SIG-M5 treated with dmso at 0.1 percent for 504 hours (cell line): Measurements from ENCODE around the gene SORBS2.

Source experiments
- DNase-seq: peaks from one replicate; lab custom pipeline; 2025; ENCODE audit not compliant: unreplicated experiment; lab: John Stamatoyannopoulos, UW

Gene SORBS2

GRCh38 chr4:185644408-185644807 lies 167.6 kb downstream of the SORBS2 start:
- DNase-seq = no peak

- no peak for DNase-seq
Measured at GRCh38 chr4:185642907-185643306, 169.1 kb downstream of the SORBS2 start.

DNA sequence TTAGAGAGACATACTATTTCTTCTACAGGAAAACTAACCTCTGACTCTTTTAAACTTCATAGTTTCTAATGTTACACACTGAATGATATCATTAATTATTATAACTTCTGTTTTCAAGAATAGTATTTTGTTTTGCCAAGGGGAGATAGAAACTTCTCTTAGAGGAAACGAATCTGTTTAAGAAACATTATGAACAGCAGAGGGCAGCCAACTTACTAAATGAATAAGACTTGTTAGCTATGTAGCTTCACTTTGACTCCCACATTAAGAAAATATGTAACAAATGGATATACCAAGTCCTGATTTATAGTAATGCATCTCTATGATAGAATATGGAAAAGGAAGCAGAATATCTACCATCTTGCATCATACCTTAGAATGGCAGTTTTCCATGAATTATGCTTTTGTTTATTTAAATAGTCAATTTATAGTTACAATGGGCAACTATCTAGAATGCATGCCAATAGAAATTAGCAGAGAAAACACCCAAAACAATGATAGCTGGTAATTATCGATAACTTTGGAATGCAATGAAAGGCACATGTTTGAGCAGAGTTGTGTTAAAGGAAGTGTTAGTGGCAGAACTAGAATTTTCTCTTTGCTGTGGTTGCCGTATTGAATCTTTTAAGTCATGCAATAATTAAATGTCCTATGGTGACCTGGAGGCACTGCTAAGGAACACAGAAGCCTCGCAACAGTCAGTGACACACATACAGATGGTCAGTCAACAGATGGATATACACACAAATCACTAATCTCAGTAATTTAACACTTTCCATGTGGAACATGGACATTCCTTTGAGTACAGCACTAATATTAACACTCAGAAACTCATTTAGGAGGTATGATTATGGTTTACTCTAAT lies 171.0 kb downstream of the SORBS2 start:
- DNase-seq = peak; percentile 63

DNA sequence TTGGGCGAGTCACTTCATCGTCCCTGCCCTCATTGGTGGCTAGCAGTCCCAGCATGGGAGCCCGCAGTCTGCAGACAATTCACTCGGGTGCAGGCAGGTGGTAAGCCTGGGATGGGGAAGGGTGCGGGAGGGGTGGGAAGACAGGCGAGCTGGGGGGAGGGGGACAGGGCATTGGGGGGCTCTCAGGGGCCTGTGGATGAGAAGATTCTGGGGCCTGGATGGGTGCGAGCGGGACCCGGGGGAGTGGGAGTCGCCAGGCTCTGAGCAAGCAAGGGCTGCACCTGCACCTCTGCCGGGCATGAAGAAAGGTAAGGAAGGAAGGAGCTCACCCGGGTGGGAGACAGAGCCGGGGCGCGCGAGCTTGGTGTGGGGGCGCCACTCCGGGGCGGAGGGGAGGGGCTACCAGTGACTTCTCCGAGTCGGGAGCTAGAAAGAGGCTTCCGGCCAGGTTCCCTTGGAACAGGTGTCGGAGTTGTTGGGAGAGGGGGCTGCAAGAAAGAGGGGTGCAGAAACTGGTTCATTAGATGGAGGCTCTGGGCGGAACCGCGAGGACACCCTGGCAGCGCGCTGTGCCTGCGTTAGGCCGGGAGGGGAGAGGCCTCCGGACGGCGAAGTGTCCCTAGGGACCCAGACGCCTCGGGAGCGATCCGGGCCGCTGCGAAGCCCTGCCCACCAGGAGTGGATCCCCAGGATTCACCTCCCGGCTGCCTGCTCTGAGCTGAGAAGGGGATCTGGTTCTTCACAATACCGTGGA lies 173.3 kb downstream of the SORBS2 start:
- DNase-seq = no peak

- DNase-seq = no peak
Measured at GRCh38 chr4:185638093-185638492, 173.9 kb downstream of the SORBS2 start.

GRCh38 chr4:185637163-185637875 lies 174.7 kb downstream of the SORBS2 start:
- no peak for DNase-seq

DNA sequence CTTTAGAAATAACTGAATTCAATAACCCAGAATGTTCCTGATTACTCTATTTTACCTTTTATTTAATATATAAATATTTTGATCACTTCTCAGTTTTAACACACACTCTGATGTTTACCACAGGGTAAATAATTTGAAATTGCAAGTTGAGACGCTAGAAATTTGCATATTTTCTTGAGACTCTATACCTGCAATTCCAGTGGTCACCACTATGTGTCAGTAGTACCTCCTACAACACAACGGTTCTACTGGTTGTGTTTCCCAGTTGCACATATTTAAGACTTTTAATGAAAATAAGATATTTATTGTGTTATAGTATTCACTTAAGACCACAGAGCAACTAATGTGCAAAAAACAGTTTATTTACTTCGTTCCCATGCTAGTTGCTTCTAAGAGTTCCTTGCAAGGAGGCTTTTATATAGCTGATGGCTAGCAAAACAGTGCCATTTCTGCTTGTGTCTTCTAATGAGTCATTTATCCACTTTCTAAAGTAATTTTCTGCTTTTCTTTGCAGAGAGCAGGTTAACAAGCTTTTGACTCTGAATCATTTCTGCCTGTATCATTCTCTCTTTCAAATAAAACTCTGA lies 177.8 kb downstream of the SORBS2 start:
- no peak for DNase-seq

GRCh38 chr4:185626798-185627197 lies 185.2 kb downstream of the SORBS2 start:
- DNase-seq = no peak

- no peak for DNase-seq
Measured at GRCh38 chr4:185625503-185625902, 186.5 kb downstream of the SORBS2 start.

GRCh38 chr4:185624259-185624589 lies 187.8 kb downstream of the SORBS2 start:
- no peak for DNase-seq

GRCh38 chr4:185623444-185624258 lies 188.3 kb downstream of the SORBS2 start:
- DNase-seq = no peak

DNA sequence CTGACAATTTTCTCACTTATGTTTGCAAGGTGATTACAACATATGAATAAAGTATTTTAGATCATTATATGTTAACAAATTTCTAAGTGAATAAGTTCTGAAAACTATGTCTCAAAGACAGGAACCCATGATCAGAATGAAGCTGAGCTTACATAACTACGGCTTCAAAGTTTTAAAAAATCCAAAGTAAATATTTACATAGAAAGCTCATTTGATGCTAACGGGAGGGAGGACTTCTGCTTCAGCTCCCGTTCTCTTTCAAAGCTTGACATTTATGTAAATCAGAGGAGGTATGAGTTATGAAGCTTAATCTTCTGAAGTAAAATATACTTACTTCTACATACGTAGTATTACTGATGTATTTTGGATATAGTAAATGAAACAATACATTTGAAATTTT lies 203.8 kb downstream of the SORBS2 start:
- DNase-seq = no peak

- no peak for DNase-seq
Measured at GRCh38 chr4:185602397-185602796, 209.6 kb downstream of the SORBS2 start.

DNA sequence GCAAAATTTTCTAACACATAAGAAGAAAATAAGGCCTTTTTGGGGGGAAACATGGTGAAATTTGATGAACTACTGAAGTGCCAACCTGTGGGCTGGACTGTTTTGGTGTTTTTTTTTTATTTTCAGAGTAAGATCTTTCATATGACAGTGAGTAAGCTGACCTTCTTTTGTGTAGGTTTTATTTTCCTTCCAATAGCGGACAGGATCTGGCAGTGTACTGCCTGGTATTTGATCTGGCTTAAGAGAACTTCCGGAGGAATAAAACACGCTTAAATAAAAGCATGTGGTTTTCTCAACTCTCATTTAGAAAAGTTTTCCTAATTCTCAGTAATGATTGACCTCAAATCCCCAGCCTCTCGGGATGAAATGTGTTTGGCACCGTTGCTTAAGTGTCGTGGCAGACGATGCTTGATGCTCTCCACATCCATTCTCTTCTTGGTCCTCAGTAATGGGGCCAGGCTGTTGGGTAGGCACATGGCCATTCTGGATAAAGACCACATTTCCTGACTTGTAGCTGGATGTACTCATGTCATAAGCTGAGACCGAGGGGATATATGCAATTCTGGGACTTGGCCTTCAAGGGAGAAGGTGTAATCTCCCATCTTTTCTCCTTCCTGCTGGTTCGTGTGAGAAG lies 211.1 kb downstream of the SORBS2 start:
- no peak for DNase-seq

DNA sequence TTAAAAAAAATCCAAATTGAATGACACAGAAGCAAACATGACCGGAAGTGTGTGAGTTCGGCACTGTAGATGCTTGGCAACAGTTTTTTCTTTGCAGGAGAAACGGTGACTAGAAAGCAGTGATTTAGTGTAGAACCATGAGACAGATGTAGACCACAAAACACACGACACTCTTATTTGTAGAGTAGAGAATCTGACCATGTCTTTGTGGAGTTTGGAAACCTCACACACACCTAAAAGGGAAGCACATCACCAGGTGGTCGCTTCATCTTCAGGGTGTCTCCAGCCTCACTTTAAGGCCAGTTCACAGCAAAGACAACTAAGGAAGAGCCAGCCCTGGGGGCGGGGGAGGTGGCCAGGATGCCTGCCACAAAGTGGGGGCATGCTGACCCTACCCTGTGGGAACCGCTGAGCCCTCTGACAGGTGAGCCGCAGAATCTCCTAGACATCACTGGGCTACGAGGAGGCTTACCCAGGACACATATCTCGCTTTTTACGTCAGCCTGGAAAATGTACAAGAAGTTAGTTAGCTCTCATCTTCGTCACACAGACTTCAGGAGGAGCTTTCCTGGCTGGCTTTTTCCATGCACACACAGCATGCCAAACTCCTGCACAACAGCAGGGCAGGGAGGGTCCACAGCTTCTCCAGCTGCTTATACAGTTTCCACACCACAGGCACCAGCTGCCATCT lies 212.3 kb downstream of the SORBS2 start:
- no peak for DNase-seq

- no peak for DNase-seq
Measured at GRCh38 chr4:185598846-185599552, 213.0 kb downstream of the SORBS2 start.

GRCh38 chr4:185597532-185598188 lies 214.3 kb downstream of the SORBS2 start:
- DNase-seq = peak; percentile 26

DNA sequence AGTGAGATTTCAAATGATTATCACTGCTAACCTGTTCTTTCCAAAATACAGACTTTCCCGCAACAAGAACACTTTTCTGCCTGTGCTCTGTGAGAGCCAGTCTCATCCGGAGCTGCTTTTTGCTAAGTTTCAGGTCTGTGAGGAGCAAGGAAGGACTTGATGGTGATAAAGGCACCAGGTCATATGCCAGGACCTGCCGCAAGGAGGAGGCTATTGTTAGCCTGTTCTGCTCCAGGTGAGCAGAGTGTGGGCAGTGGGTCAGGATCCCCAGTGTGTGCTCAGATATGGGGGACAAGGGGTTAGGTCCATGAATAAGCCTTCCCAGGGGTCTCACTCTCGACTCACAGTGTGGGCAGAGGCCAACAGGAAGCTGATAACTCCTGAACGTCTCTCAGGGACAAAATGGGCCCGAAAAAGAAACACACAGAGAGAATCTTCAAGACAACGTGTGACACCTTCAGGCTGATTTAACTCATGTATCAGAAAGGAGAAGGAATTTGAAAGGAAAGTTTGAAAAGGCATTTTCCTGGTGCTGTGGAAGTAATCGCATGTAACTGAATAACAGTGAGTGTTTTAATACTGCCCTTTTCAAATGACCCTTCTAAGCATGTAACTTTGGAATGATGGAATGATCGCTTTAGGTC lies 219.0 kb downstream of the SORBS2 start:
- no peak for DNase-seq
